ENCODE data around the gene TMEM235. TPM values are rescaled to one million over a fixed set of nuclear protein-coding genes. Genes with fewer than 3 reads are reported as not detected.

The TMEM235 gene
- total and polyA plus RNA-seq, 9 of the 15 experiments (the other 6 are each of a cell fraction or from before 2014, with no cell fraction given), result not detected

- peak; percentile 67 for FAIRE-seq
- CTCF ChIA-PET (ENCODE audit: low intra/inter-chr PET ratio), result no interaction called here
- H4K20me1 ChIP-seq (replicated peaks; ENCODE audit: control insufficient read depth, insufficient read depth, low read length), result no peaks in the 10 kb centered on the region
These were observed 15.9 kb downstream of the TMEM235 start for GRCh38 chr17:78247304-78247703.

More at GRCh38 chr17:78247304-78247703, 15.9 kb downstream of the TMEM235 start:
- Histone ChIP-seq H3K9me1 (ENCODE audit: control insufficient read depth, insufficient read depth, low read length) (no peaks in the 10 kb centered on the region), H3K9me3 (replicated peaks; ENCODE audit: control insufficient read depth, insufficient read depth, low read depth, low read length) (no peaks in the 10 kb centered on the region), H3K27me3 (ENCODE audit: control insufficient read depth in 2 of 2, insufficient read depth in 2 of 2, low read length in 2 of 2) (no peaks in the 10 kb centered on the region), H3K4me3 (no peak overlapping the region), H2AFZ (ENCODE audit: low read depth, low read length) (peak overlapping the region; percentile 88), H3K27ac (ENCODE audit: extremely low read depth, low read depth, low read length) (peak overlapping the region; percentile 42; the same call in 1 of the 3 replicates), H3K9ac (ENCODE audit: insufficient read depth in 1 of 2, low read depth in 2 of 2, low read length in 2 of 2) (0 out of 4 replicates have a peak overlapping the region, but pooled peaks of 1 of the 2 experiments have one; percentile 17), H3K36me3 (ENCODE audit: control insufficient read depth, insufficient read depth, low read length) (no peaks in the 10 kb centered on the region), H3K4me2 (ENCODE audit: insufficient read depth, low read length) (no peak overlapping the region; the same call in 1 of the 2 replicates), H3K79me2 (ENCODE audit: control insufficient read depth, insufficient read depth, low read length) (no peaks in the 10 kb centered on the region), H3K4me1 (replicated peaks in 1 of 2; ENCODE audit: control insufficient read depth in 2 of 2, insufficient read depth in 2 of 2, low read length in 2 of 2) (peaks cover 16 to 44% of the 10 kb centered on the region in 2 experiments; a peak in 4 of 5 replicates)
- WGBS (ENCODE audit: insufficient coverage, low coverage, missing lambda C conversion rate), result 47% methylated on average over 8 of the region's 8 CpGs
- POLR2A ChIA-PET, result interaction anchor here (0.7 to 1.8 kb wide), 6 partner anchors 10 to 99 kb away, joined by 3 to 5 read pairs (median 4); no protein-coding TSS in a partner anchor
- ATAC-seq (no peak), DNase-seq (ENCODE audit: extremely low read depth in 1 of 4, low spot score in 3 of 4) (no peak)
- TF ChIP-seq NFE2L1 (tag; IDR thresholded peaks at IDR 0.05; ENCODE audit: borderline replicate concordance, low read depth), result no peak
- TF ChIP-seq KDM2B (CRISPR knock-in tag; IDR thresholded peaks at IDR 0.05), result no peak
- no peak for TF ChIP-seq ETS1 (conservative IDR thresholded peaks at IDR 0.05; ENCODE audit: control insufficient read depth, low read depth, low read length)
- no peak for TF ChIP-seq PRPF4 (IDR thresholded peaks at IDR 0.05; ENCODE audit: insufficient read depth, low read depth, low read length, poor library complexity, severe bottlenecking)
- TF ChIP-seq ZNF75A (CRISPR knock-in tag; IDR thresholded peaks at IDR 0.05), result no peak
- no peak for TF ChIP-seq BRCA1 (IDR thresholded peaks at IDR 0.05)
- no peak for TF ChIP-seq BRCA1 (CRISPR knock-in tag; IDR thresholded peaks at IDR 0.05)
- no peak for TF ChIP-seq HMGN3 (IDR thresholded peaks at IDR 0.05; ENCODE audit: borderline replicate concordance, extremely low read depth, insufficient read length, low read depth, low read length)
- TF ChIP-seq BCOR (IDR thresholded peaks at IDR 0.05), result no peak
- TF ChIP-seq BRD9 (IDR thresholded peaks at IDR 0.05; ENCODE audit: low read depth, partially characterized antibody), result no peak
- TF ChIP-seq POLR2B (IDR thresholded peaks at IDR 0.05; ENCODE audit: low read depth, partially characterized antibody), result no peak
- TF ChIP-seq NFYB (IDR thresholded peaks at IDR 0.05; ENCODE audit: extremely low read depth, insufficient read length), result no peak
- intact Hi-C loops (cut with micrococcal nuclease), result no loop called here
- in situ Hi-C loops (cut with MboI), result no loop called here
- BruUV-seq (replicated peaks), result no TSS peak
